NK-92 (cell line): ENCODE data around the gene RNF157.
"Not testable (repeated sequence)": the region's sequence is repeated elsewhere in the genome, so short reads cannot be mapped to it uniquely, and the experiment has no call there.

Experiments used
- DNase-seq: peaks from one replicate; lab custom pipeline; 2025; ENCODE audit not compliant: unreplicated experiment; lab: John Stamatoyannopoulos, UW

RNF157 gene

GRCh38 chr17:76255801-76256429 lies 15.6 kb upstream of the RNF157 start:
- DNase-seq, result no peak

GRCh38 chr17:76254275-76254674 lies 14.0 kb upstream of the RNF157 start:
- no peak for DNase-seq

DNA sequence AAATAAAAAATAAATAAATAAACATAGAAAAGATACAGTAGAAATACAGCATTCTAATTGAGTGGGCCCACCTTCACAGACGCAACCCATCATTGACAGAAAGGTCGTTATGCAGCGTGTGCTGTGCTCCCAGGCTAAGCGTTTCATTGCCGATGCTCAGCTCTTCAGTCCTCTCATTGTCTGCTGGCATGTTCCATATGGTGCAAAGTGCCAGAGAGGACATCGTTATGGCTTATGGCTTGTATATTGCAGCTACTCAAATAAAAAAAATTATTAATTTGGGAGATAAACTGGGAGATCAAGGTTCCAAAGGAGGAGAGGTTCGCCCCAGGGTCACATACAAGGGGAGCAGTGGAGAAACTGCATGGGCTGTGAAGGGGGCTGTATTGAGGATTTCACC lies 13.5 kb upstream of the RNF157 start:
- DNase-seq, result no peak

- not testable (repeated sequence) for DNase-seq
Measured at GRCh38 chr17:76252967-76253766, 12.9 kb upstream of the RNF157 start.

- DNase-seq, result no peak
Measured at GRCh38 chr17:76252040-76252954, 12.0 kb upstream of the RNF157 start.

DNA sequence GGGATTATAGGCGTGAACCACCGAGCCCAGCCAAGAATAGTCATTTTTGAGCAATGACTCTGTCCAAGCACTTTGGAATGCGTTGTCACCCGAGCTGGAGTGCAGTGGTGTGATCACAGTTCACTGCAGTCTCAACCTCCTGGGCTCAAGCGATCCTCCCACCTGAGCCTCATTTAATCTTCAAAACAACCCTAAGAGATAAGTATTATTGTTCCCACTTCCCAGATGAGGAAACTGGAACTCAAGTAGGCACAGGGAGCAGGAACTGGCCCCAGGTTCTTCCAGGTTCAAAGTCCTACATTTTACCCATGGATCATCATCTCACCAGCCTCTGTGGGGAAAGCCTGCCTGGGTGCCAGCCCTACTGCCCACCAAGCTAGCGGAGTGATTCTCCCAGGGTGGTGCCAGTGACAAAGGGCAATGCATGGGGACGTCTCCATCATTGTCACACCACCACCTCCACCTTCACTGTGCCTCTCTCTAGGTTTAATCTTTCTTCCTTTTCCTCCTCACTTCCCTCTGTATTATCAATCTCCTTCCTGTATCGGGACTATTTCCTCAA lies 11.3 kb upstream of the RNF157 start:
- no peak for DNase-seq

- DNase-seq, result no peak
Measured at GRCh38 chr17:76250141-76250540, 9.8 kb upstream of the RNF157 start.

DNA sequence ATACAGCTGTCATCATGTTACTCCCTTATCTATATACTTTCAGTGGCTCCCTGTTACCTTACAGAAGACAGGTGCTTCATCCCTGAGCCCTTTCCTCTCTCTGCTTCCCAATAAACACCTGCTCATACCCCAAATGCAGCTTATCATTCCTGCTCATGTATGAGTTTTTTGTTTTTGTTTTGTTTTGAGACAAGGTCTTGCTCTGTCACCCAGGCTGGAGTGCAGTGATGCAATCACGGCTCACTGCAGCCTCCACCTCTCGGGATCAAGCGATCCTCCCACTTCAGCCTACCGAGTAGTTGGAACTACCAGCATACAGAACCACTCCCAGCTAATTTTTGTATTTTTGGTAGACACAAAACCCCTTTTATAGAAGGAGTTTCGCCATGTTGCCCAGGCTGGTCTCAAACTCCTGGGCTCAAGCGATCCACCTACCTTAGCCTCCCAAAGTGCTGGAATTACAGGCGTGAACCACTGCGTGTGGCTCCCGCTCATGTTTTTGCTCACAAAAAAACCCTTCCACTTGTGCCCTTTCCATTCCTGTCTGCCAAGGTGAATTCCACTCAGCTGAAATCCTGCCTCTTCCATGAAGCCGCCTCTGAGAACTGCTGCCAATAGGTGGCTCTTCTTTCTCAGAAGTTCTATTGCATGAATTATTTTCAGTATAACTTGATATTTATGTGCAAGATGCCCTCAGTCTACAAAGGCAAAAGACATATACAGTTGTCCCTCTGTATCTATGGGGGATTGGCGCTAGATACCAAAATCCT lies 7.9 kb upstream of the RNF157 start:
- DNase-seq, result no peak

- no peak for DNase-seq
Measured at GRCh38 chr17:76247304-76247703, 7.0 kb upstream of the RNF157 start.

GRCh38 chr17:76246080-76247066 lies 6.1 kb upstream of the RNF157 start:
- no peak for DNase-seq

DNA sequence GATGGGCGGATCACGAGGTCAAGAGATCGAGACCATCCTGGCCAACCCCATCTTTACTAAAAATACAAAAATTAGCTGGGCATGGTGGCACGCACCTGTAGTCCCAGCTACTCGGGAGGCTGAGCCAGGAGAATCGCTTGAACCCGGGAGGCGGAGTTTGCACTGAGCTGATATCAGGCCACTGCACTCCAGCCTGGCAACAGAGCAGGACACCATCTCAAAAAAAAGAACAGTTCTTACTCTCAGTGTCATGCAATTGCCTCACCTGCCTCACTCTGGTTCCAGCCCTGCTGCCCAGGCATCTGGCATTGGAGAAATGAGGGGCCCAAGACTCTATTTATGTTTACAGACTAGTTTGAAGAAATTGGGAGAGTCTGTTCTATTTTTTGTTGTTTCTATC lies 4.4 kb upstream of the RNF157 start:
- DNase-seq, result not testable (repeated sequence)

DNA sequence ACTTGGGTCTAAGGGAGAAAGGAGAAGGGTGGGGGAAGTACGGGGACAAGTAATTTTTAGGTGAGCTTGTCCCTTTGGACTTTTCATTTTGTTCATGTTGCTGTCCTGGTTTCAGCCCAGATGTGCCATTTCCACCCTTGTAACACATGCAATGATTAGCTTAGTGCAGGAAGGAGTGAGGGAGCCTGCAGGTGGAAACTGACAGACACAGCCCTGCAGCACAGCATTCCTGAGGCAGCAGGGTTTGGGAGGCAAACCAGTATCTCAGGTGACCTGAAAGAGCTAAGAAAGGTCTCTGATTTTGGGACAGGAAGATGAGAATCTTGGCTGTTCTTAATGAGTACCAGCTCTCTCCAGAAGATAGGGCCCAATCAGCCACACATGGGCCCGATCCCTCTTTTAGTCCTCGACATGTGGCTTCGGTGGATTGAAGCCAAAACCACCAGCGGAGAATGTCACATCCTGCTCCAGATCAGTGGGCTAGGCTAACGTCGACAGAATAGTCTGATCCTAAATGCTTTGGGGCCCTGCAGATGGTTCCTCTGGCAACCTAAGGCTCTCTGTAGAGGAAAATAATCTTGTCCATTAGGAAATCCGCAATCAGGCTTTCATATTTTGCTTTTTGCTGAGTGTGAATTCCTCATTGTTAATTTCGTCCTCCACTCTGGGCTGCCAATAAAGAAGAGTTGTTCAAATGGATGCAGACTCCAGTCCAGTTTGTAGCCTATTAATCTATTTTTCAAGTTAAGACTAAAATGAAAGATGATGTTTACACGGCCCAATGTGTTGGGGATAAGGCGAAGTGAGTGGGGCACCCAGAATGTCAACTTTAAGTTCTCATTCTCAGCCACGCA lies 3.8 kb upstream of the RNF157 start:
- DNase-seq, result no peak

DNA sequence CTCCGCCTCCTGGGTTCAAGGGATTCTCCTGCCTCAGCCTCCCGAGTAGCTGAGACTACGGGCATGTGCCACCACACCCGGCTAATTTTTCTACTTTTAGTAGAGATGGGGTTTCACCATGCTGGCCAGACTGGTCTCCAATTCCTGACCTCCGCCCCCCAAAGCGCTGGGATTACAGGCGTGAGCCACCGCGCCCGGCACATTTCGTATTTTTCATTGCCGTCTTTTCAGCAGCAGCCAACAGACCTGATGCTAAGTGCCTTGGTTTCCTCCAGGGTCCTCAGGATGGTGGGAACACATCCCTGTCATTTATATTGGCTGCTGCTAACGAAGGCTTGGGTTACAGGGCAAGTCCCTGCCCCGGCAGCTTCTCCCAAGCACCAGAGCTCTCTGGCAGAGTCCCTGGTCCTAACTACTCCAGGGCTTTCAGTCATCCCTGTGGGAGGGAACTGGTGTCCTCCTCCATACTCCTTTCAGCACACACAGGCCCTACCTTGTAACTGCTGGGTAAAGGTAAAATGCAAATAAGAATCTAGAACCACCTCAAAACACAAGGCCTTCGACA lies 1.5 kb upstream of the RNF157 start:
- no peak for DNase-seq

- no peak for DNase-seq
Measured at GRCh38 chr17:76241204-76241538, 878 bp upstream of the RNF157 start.

GRCh38 chr17:76239538-76240274 lies 587 bp downstream of the RNF157 start:
- DNase-seq, result no peak

- DNase-seq, result no peak
Measured at GRCh38 chr17:76238847-76239537, 1.3 kb downstream of the RNF157 start.

DNA sequence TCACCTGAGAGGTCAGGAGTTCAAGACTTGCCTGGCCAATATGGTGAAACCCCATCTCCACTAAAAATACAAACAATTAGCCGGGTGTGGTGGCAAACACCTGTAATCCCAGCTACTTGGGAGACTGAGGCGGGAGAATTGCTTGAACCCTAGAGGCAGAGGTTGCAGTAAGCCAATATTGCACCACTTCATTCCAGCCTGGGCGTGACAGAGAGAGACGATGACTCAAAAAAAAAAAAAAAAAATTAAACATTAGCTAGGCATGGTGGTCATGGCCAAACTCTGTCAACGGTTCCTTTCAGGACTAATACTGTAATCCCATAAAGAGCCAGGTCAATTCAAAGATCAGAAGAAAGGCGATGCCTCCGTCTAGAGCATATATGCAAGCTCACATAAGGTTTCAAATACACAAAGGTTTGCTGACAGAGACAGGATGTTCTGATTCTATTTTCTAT lies 2.4 kb downstream of the RNF157 start:
- DNase-seq, result no peak
